Measurements from ENCODE around the gene TMEM181. TPM values are rescaled to one million over a fixed set of nuclear protein-coding genes. Genes with fewer than 3 reads are reported as not detected.
"Not testable (repeated sequence)": the region's sequence is repeated elsewhere in the genome, so short reads cannot be mapped to it uniquely, and the experiment has no call there.

Gene TMEM181
- total RNA-seq, 6 experiments from 2014 or later: 11.3 to 14.0 (median 12.5) TPM

DNA sequence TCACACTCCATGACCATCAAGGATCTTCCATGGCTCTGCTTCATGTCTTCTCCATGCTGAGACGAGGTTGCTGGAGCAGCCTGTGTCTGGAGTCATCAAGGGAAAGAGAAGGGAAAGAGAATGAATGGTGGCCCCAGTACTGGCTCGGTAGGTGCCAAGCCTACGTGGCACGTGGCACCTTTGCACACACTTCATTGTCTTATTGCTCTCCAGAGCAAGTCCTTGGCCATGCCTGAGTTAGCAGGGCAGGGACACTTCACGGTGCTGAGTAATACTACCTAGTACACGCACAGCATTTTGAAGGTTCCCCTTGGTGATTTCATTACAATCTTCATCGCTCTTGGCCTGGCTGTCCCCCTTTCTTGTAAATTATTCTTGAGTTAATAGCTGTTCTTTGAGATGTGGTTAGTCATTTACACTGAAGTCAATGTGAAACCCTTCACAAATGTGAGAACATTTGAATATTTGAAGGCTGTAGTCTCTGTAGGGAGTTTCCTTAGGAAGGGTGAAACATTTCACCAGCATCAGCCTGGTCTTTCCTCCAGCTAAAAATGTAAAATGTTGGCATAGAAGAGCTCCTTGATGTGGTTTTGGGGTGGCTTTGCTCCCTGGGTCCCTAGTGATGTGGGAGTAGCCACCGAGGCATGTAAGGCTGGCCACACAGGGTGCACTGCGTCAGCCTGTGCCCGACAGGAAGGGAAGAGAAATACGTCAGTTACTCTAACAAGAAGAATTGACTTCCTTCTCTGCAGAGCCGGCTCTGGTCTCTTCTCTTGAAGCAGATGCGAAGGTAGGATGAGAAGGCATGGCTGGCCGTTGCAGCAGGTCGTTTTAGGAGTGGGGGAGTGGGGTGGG is 89.6 kb downstream of the TMEM181 start, which contains the start of gene SYTL3:
Gene SYTL3 (plus strand): TSS at position 766 of the 855 bp plus-strand sequence. CDS start 13,215 bp downstream, outside the sequence.
- TF ChIP-seq, protein P1, sequence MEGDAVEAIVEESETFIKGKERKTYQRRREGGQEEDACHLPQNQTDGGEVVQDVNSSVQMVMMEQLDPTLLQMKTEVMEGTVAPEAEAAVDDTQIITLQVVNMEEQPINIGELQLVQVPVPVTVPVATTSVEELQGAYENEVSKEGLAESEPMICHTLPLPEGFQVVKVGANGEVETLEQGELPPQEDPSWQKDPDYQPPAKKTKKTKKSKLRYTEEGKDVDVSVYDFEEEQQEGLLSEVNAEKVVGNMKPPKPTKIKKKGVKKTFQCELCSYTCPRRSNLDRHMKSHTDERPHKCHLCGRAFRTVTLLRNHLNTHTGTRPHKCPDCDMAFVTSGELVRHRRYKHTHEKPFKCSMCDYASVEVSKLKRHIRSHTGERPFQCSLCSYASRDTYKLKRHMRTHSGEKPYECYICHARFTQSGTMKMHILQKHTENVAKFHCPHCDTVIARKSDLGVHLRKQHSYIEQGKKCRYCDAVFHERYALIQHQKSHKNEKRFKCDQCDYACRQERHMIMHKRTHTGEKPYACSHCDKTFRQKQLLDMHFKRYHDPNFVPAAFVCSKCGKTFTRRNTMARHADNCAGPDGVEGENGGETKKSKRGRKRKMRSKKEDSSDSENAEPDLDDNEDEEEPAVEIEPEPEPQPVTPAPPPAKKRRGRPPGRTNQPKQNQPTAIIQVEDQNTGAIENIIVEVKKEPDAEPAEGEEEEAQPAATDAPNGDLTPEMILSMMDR (IDR thresholded peaks at IDR 0.05): no peak
- TF ChIP-seq POLR2A (IDR thresholded peaks at IDR 0.05): peak; percentile 58
- peak; percentile 52 to 70 (median 54) for DNase-seq
- peak; percentile 38 to 69 (median 58) for ATAC-seq
- H3K27me3 ChIP-seq: no peaks in the 10 kb centered on the region
- no peaks in the 10 kb centered on the region for H3K9me3 ChIP-seq
- no peak within 1 kb of the TSS for H3K4me3 ChIP-seq
- peak within 1 kb of the TSS; percentile 3 to 59 (median 24) for H3K27ac ChIP-seq
- intact Hi-C loops (cut with DNase I): no loop called here
- no peaks in the 10 kb centered on the region for H3K4me1 ChIP-seq
- H3K36me3 ChIP-seq: no peaks in the 10 kb centered on the region
- WGBS (ENCODE audit: insufficient coverage, low coverage, low lambda C conversion rate, missing lambda C conversion rate): 41% methylated on average over 15 of the region's 15 CpGs

DNA sequence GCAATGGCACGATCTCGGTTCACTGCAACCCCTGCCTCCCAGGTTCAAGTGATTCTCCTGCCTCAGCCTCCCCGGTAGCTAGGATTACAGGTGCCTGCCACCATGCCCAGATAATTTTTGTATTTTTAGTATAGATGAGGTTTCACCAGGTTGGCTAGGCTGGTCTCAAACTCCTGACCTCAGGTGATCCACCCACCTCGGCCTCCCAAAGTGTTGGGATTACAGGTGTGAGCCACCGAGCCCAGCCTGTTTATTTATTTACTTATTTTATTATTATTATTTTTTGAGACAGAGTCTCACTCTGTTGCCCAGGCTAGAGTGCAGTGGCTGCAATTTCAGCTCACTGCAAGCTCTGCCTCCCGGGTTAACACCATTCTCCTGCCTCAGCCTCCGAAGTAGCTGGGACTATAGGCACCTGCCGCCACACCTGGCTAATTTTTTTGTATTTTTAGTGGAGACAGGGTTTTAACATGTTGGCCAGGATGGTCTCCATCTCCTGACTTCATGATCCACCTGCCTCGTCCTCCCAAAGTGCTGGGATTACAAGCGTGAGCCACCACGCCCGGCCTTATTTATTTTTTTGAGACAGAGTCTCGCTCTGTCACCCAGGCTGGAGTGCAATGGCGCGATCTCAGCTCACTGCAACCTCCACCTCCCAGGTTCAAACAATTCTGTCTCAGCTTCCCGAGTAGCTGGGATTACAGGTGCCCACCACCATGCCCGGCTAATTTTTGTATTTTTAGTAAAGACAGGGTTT is 92.3 kb downstream of the TMEM181 start:
- intact Hi-C loops (cut with DNase I); ATAC-seq; H3K27me3 ChIP-seq; H3K4me3 ChIP-seq; H3K36me3 ChIP-seq; H3K9me3 ChIP-seq; H3K4me1 ChIP-seq: not testable (repeated sequence)
- peak in 1 of 3 donors; percentile 16 for DNase-seq
- WGBS (ENCODE audit: insufficient coverage, low coverage, low lambda C conversion rate, missing lambda C conversion rate): 96% methylated on average over 13 of the region's 17 CpGs
- peak overlapping the region in 2 of 3 donors; percentile 6 to 27 for H3K27ac ChIP-seq

DNA sequence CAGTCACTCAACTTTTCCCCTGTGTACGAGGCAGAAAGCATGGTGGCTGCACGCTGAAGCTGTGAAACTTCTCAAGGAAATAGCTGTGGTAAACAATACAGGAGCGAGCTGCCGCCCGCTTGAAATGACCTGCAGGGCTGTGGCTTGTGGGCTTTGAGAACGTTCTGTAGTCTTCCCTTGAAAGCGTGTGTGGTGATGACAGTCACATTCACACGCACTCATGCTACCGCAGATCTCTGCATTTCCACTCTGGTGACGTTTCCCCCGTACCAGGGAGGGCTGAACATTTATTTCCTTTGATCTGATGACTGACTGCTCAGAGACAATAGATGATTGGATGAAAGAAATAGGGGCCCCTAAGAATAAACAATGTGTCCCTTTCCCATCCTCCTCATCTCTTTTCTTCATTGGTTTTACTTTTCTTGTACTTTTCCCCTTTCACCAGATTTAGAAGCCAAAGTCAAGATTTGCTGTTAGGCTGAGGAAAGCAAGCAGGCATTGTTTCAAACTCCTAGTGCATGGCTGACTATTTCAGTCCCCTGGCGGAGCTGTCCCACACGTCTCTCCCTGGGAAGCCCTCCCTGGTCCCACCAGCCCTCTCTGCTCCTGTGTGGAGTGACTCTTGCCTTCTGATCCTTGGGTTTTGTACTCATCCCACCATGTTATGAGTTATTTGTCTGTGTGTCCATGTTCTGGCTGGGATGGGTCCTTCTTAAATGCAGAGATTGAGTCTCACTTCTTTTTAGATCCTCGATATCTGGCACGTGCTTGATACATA is 93.9 kb downstream of the TMEM181 start:
- H3K9me3 ChIP-seq: no peaks in the 10 kb centered on the region
- DNase-seq (peak in 1 of 3 donors; percentile 46), ATAC-seq (peak; percentile 22 to 70 (median 52))
- no peaks in the 10 kb centered on the region for H3K27me3 ChIP-seq
- H3K4me1 ChIP-seq: peaks cover 0 to 4% (median 0%) of the 10 kb centered on the region in 4 donors
- no peak overlapping the region for H3K4me3 ChIP-seq
- no peaks in the 10 kb centered on the region for H3K36me3 ChIP-seq
- TF ChIP-seq, protein P1 (IDR thresholded peaks at IDR 0.05): no peak
- TF ChIP-seq POLR2A (IDR thresholded peaks at IDR 0.05): no peak
- intact Hi-C loops (cut with DNase I): no loop called here
- H3K27ac ChIP-seq: peak overlapping the region; percentile 10 to 47 (median 16)
- 48% methylated on average over 9 of the region's 15 CpGs for WGBS (ENCODE audit: insufficient coverage, low coverage, low lambda C conversion rate, missing lambda C conversion rate)

DNA sequence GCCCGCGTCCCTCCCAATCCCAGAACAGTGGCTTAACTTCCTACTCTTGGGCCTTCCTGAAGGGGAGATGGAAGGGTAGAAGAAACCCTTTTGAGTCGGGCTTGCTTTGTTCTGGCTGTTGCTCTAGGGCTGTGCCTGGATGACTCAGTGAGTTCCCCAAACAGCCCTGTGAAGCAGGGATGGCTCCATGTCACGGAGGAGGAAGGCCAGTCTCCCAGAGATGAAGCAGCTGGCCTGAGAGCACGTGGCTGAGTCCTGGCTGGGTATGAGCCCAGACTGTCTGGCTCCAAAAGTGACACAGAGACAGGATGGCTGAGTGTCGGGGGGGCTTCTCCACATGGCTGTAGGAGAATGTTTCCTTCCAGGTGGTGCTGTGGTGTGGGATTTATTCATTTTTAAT is 94.6 kb downstream of the TMEM181 start:
- WGBS (ENCODE audit: insufficient coverage, low coverage, low lambda C conversion rate, missing lambda C conversion rate): 41% methylated on average over 4 of the region's 6 CpGs
- H3K4me3 ChIP-seq: no peak overlapping the region
- no peak for TF ChIP-seq POLR2A (IDR thresholded peaks at IDR 0.05)
- TF ChIP-seq, protein P1 (IDR thresholded peaks at IDR 0.05): no peak
- H3K36me3 ChIP-seq: no peaks in the 10 kb centered on the region
- H3K9me3 ChIP-seq: no peaks in the 10 kb centered on the region
- H3K27ac ChIP-seq: peak overlapping the region; percentile 10 to 47 (median 16)
- ATAC-seq (peak; percentile 53 to 82 (median 76)), DNase-seq (peak; percentile 59 to 74 (median 69))
- intact Hi-C loops (cut with DNase I): no loop called here
- no peaks in the 10 kb centered on the region for H3K27me3 ChIP-seq
- peaks cover 0 to 4% (median 0%) of the 10 kb centered on the region in 4 donors for H3K4me1 ChIP-seq

All from right lobe of liver (tissue), 6 donors.